ENCODE measurements around the gene RIC8B.
A peak's percentile ranks its signal among the peaks of the same experiment; 100 is the strongest.

Gene RIC8B

DNA sequence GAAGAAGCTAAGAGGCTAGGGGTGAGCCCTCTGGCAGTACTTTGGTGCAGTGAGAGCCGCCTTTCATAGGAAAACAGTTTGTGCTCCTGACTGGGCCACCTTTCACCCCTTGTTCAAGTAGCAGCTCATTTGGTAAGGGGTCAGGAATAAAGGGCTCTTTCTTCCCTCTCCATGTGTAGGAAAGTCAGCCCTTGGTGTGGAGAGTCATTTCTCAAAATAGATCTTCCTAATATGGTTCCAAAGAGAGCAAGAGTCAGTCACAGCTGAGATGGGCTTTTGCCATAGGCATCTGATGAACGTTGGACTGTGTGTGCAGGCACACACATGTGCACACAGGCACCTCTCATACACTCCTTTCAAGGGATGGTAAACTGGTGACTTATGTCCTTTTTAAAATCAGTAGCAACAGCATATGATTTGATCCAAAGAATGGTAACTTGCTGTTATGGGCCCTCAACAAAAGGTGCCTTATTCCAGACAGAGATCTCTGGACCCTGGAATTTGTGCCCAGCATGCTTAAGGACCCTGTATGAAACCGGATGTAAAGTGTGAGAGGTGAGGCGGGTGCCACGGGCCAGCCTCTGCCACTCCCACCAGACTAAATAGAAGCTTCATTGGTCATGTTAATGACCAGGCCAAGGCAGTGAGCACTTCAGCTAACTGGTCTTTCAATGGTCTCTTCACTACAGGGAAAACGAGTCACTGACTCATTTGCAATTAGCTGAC, 16.7 kb upstream of the RIC8B start:
- no peaks in the 10 kb centered on the region for H3K79me2 ChIP-seq (ENCODE audit: insufficient read depth, low read length)
- no peak overlapping the region for H3K4me3 ChIP-seq (ENCODE audit: low read depth, low read length, poor library complexity, severe bottlenecking)
- no peaks in the 10 kb centered on the region for H3K9me3 ChIP-seq (ENCODE audit: low read length)
- no peak overlapping the region for H3K4me2 ChIP-seq (ENCODE audit: low read length)
- no peaks in the 10 kb centered on the region for H3F3A ChIP-seq (ENCODE audit: insufficient read depth, low read length)
- no peaks in the 10 kb centered on the region for H3K36me3 ChIP-seq (ENCODE audit: insufficient read depth, low read length)
- H3K4me1 ChIP-seq (ENCODE audit: insufficient read depth, low read length, severe bottlenecking): peaks cover 52% of the 10 kb centered on the region
- H3K27ac ChIP-seq (ENCODE audit: low read depth, low read length, poor library complexity, severe bottlenecking): peak overlapping the region; percentile 42
- TF ChIP-seq CTCF (IDR thresholded peaks at IDR 0.05; ENCODE audit: low read length) (no peak), EZH2 (IDR thresholded peaks at IDR 0.05; ENCODE audit: borderline replicate concordance, low read length) (no peak)
- H4K20me1 ChIP-seq (ENCODE audit: insufficient read depth, low read length): no peaks in the 10 kb centered on the region
- no peak overlapping the region for H3K9ac ChIP-seq (ENCODE audit: low read length)
- H3K9me2 ChIP-seq (ENCODE audit: low read depth, low read length): no peaks in the 10 kb centered on the region
- H2AFZ ChIP-seq (ENCODE audit: low read length): no peak overlapping the region
- no peaks in the 10 kb centered on the region for H3K27me3 ChIP-seq (ENCODE audit: insufficient read depth, low read length)

- Histone ChIP-seq H3K4me2 (ENCODE audit: low read length) (no peak overlapping the region), H3K27me3 (ENCODE audit: insufficient read depth, low read length) (no peaks in the 10 kb centered on the region), H3K9ac (ENCODE audit: low read length) (no peak overlapping the region), H2AFZ (ENCODE audit: low read length) (no peak overlapping the region), H4K20me1 (ENCODE audit: insufficient read depth, low read length) (no peaks in the 10 kb centered on the region), H3F3A (ENCODE audit: insufficient read depth, low read length) (no peaks in the 10 kb centered on the region), H3K36me3 (ENCODE audit: insufficient read depth, low read length) (no peaks in the 10 kb centered on the region), H3K79me2 (ENCODE audit: insufficient read depth, low read length) (no peaks in the 10 kb centered on the region), H3K9me3 (ENCODE audit: low read length) (no peaks in the 10 kb centered on the region), H3K9me2 (ENCODE audit: low read depth, low read length) (no peaks in the 10 kb centered on the region), H3K4me3 (ENCODE audit: low read depth, low read length, poor library complexity, severe bottlenecking) (no peak overlapping the region), H3K4me1 (ENCODE audit: insufficient read depth, low read length, severe bottlenecking) (peaks cover 46% of the 10 kb centered on the region), H3K27ac (ENCODE audit: low read depth, low read length, poor library complexity, severe bottlenecking) (peak overlapping the region; percentile 42)
- no peak for TF ChIP-seq CTCF (IDR thresholded peaks at IDR 0.05; ENCODE audit: low read length)
- TF ChIP-seq EZH2 (IDR thresholded peaks at IDR 0.05; ENCODE audit: borderline replicate concordance, low read length): no peak
These were observed 16.0 kb upstream of the RIC8B start for GRCh38 chr12:106758349-106759110.

- no peaks in the 10 kb centered on the region for H3K27me3 ChIP-seq (ENCODE audit: insufficient read depth, low read length)
- H4K20me1 ChIP-seq (ENCODE audit: insufficient read depth, low read length): no peaks in the 10 kb centered on the region
- H3K27ac ChIP-seq (ENCODE audit: low read depth, low read length, poor library complexity, severe bottlenecking): peak overlapping the region; percentile 87
- TF ChIP-seq EZH2 (IDR thresholded peaks at IDR 0.05; ENCODE audit: borderline replicate concordance, low read length) (no peak), CTCF (IDR thresholded peaks at IDR 0.05; ENCODE audit: low read length) (no peak)
- no peaks in the 10 kb centered on the region for H3K9me3 ChIP-seq (ENCODE audit: low read length)
- peak overlapping the region; percentile 65; the same call in 1 of the 2 replicates for H3K9ac ChIP-seq (ENCODE audit: low read length)
- peak overlapping the region; percentile 78 for H3K4me2 ChIP-seq (ENCODE audit: low read length)
- peaks cover 36% of the 10 kb centered on the region for H3K4me1 ChIP-seq (ENCODE audit: insufficient read depth, low read length, severe bottlenecking)
- no peaks in the 10 kb centered on the region for H3K36me3 ChIP-seq (ENCODE audit: insufficient read depth, low read length)
- H2AFZ ChIP-seq (ENCODE audit: low read length): no peak overlapping the region
- no peaks in the 10 kb centered on the region for H3K9me2 ChIP-seq (ENCODE audit: low read depth, low read length)
- H3K79me2 ChIP-seq (ENCODE audit: insufficient read depth, low read length): no peaks in the 10 kb centered on the region
- no peaks in the 10 kb centered on the region for H3F3A ChIP-seq (ENCODE audit: insufficient read depth, low read length)
- H3K4me3 ChIP-seq (ENCODE audit: low read depth, low read length, poor library complexity, severe bottlenecking): peak overlapping the region; percentile 54
These were observed 14.8 kb upstream of the RIC8B start for GRCh38 chr12:106759526-106760183.
